Measurements from ENCODE around the gene CTNNA3.

DNA sequence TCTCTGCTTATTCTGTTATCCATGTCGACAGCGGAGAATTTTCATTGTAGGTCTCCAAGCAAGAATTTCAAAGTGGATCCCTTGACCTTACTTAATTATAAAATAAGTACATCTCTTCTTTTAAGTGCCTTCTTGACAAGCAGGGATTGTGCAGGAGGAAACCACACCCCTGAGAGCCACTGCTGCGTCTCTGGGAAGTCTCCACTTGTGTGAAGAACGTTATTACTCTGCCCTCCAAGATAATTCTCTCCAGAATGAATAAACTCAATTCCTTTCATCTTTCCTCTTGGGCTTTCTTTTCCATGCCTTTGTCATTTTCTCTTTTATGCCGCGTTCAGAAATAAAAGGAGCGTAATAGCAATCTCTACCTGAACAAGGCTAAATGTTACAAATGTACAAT is 1801.0 kb downstream of the CTNNA3 start:
- no peak for TF ChIP-seq CTCF (IDR thresholded peaks at IDR 0.05; ENCODE audit: low read depth, low read length, missing input control)
- no peak for TF ChIP-seq FOXA1 (IDR thresholded peaks at IDR 0.05)
- no peak for TF ChIP-seq EGR1 (IDR thresholded peaks at IDR 0.05; ENCODE audit: low read depth in 2 of 2)
- no peak for TF ChIP-seq JUND (IDR thresholded peaks at IDR 0.05)
- no peak for TF ChIP-seq TAF1 (conservative IDR thresholded peaks at IDR 0.05)
- TF ChIP-seq, protein P1, sequence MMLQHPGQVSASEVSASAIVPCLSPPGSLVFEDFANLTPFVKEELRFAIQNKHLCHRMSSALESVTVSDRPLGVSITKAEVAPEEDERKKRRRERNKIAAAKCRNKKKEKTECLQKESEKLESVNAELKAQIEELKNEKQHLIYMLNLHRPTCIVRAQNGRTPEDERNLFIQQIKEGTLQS (IDR thresholded peaks at IDR 0.05): no peak
- TF ChIP-seq, protein P2, sequence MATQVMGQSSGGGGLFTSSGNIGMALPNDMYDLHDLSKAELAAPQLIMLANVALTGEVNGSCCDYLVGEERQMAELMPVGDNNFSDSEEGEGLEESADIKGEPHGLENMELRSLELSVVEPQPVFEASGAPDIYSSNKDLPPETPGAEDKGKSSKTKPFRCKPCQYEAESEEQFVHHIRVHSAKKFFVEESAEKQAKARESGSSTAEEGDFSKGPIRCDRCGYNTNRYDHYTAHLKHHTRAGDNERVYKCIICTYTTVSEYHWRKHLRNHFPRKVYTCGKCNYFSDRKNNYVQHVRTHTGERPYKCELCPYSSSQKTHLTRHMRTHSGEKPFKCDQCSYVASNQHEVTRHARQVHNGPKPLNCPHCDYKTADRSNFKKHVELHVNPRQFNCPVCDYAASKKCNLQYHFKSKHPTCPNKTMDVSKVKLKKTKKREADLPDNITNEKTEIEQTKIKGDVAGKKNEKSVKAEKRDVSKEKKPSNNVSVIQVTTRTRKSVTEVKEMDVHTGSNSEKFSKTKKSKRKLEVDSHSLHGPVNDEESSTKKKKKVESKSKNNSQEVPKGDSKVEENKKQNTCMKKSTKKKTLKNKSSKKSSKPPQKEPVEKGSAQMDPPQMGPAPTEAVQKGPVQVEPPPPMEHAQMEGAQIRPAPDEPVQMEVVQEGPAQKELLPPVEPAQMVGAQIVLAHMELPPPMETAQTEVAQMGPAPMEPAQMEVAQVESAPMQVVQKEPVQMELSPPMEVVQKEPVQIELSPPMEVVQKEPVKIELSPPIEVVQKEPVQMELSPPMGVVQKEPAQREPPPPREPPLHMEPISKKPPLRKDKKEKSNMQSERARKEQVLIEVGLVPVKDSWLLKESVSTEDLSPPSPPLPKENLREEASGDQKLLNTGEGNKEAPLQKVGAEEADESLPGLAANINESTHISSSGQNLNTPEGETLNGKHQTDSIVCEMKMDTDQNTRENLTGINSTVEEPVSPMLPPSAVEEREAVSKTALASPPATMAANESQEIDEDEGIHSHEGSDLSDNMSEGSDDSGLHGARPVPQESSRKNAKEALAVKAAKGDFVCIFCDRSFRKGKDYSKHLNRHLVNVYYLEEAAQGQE (IDR thresholded peaks at IDR 0.05): no peak
